ENCODE results near the gene DOCK2. TPM values are rescaled to one million over a fixed set of nuclear protein-coding genes. Genes with fewer than 3 reads are reported as not detected.

DOCK2 gene
- total RNA-seq, 1 experiment from 2014 or later = 1.4 TPM

DNA sequence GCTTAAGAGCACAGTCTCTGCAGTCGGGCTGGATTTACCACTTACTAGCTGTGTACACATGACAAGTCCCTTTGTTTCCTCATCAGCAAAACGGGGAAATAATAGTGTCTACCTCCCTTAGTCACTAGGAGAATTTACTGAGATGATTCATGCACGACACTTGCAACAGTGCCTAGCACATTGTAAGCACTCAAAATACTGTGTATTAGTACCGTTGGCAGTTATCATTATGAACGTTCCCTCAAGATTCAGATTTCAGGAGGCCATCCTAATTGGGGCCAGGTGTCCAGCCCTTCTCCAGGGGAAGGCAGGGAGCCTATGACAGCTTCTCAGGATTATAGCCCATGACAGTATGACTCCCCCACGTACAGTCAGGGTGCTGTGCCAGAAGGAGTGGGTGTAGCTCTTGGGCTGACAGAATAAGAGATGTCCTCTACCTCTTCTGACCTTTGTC, 164.3 kb downstream of the DOCK2 start:
- no peaks in the 10 kb centered on the region for H3K27me3 ChIP-seq (ENCODE audit: control insufficient read depth, insufficient read depth, low read length)
- in situ Hi-C loops (cut with HindIII; ENCODE audit: low pct_unique_long_range_greater_than_20kb, low sequenced_read_pairs) = no loop called here
- CTCF ChIA-PET = no interaction called here
- no peak overlapping the region for H3K4me3 ChIP-seq (ENCODE audit: low read depth in 2 of 2, low read length in 2 of 2)
- ATAC-seq (no peak), DNase-seq (ENCODE audit: low read depth, low spot score) (no peak)
- H3K4me1 ChIP-seq (ENCODE audit: control insufficient read depth, insufficient read depth, low read length) = no peaks in the 10 kb centered on the region
- no TSS peak for BruUV-seq (replicated peaks)
- no peaks in the 10 kb centered on the region for H3K9me3 ChIP-seq (ENCODE audit: control insufficient read depth, insufficient read depth, low read depth, low read length)
- TF ChIP-seq, protein P1, sequence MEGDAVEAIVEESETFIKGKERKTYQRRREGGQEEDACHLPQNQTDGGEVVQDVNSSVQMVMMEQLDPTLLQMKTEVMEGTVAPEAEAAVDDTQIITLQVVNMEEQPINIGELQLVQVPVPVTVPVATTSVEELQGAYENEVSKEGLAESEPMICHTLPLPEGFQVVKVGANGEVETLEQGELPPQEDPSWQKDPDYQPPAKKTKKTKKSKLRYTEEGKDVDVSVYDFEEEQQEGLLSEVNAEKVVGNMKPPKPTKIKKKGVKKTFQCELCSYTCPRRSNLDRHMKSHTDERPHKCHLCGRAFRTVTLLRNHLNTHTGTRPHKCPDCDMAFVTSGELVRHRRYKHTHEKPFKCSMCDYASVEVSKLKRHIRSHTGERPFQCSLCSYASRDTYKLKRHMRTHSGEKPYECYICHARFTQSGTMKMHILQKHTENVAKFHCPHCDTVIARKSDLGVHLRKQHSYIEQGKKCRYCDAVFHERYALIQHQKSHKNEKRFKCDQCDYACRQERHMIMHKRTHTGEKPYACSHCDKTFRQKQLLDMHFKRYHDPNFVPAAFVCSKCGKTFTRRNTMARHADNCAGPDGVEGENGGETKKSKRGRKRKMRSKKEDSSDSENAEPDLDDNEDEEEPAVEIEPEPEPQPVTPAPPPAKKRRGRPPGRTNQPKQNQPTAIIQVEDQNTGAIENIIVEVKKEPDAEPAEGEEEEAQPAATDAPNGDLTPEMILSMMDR (IDR thresholded peaks at IDR 0.05) = no peak
- no peak for TF ChIP-seq TCF7L2 (IDR thresholded peaks at IDR 0.05; ENCODE audit: low read depth, low read length)
- TF ChIP-seq, protein P2, sequence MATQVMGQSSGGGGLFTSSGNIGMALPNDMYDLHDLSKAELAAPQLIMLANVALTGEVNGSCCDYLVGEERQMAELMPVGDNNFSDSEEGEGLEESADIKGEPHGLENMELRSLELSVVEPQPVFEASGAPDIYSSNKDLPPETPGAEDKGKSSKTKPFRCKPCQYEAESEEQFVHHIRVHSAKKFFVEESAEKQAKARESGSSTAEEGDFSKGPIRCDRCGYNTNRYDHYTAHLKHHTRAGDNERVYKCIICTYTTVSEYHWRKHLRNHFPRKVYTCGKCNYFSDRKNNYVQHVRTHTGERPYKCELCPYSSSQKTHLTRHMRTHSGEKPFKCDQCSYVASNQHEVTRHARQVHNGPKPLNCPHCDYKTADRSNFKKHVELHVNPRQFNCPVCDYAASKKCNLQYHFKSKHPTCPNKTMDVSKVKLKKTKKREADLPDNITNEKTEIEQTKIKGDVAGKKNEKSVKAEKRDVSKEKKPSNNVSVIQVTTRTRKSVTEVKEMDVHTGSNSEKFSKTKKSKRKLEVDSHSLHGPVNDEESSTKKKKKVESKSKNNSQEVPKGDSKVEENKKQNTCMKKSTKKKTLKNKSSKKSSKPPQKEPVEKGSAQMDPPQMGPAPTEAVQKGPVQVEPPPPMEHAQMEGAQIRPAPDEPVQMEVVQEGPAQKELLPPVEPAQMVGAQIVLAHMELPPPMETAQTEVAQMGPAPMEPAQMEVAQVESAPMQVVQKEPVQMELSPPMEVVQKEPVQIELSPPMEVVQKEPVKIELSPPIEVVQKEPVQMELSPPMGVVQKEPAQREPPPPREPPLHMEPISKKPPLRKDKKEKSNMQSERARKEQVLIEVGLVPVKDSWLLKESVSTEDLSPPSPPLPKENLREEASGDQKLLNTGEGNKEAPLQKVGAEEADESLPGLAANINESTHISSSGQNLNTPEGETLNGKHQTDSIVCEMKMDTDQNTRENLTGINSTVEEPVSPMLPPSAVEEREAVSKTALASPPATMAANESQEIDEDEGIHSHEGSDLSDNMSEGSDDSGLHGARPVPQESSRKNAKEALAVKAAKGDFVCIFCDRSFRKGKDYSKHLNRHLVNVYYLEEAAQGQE (IDR thresholded peaks at IDR 0.05; ENCODE audit: insufficient read depth in 1 of 2, low read depth in 2 of 2, low read length in 1 of 2) = no peak
- no peak for TF ChIP-seq SIN3A (IDR thresholded peaks at IDR 0.05; ENCODE audit: borderline replicate concordance, insufficient read depth, low read depth, low read length)
- TF ChIP-seq POLR2AphosphoS5 (IDR thresholded peaks at IDR 0.05; ENCODE audit: low read depth, low read length) = no peak
- intact Hi-C loops (cut with micrococcal nuclease; ENCODE audit: unreplicated experiment) = no loop called here
- POLR2A ChIA-PET = no interaction called here
- no peak overlapping the region for H3K27ac ChIP-seq (ENCODE audit: low read length)
- no peaks in the 10 kb centered on the region for H3K36me3 ChIP-seq (ENCODE audit: control insufficient read depth, insufficient read depth, low read length)

DNA sequence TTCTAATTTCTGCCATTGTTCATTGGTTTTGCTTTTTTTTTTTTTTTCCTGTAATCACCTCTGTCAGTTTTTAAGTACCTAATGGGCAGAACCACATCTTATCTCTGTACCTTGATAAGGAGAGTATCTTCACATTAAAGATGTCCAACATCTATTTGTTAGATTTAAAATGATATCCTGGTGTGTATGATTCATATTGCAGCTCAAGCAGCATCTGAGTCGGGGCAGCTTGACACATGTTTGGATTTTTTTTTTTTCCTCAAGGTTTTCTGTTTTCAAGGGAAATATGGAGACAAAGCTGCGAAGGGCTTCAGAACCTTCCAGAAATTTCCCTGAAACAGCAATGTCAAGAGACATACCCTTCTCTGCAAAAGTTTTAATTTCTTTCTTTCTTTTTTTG, 164.7 kb downstream of the DOCK2 start:
- intact Hi-C loops (cut with micrococcal nuclease; ENCODE audit: unreplicated experiment) (no loop called here), in situ Hi-C loops (cut with HindIII; ENCODE audit: low pct_unique_long_range_greater_than_20kb, low sequenced_read_pairs) (no loop called here)
- Histone ChIP-seq H3K4me1 (ENCODE audit: control insufficient read depth, insufficient read depth, low read length) (no peaks in the 10 kb centered on the region), H3K9me3 (ENCODE audit: control insufficient read depth, insufficient read depth, low read depth, low read length) (no peaks in the 10 kb centered on the region), H3K27ac (ENCODE audit: low read length) (no peak overlapping the region), H3K4me3 (ENCODE audit: low read depth in 2 of 2, low read length in 2 of 2) (no peak overlapping the region), H3K36me3 (ENCODE audit: control insufficient read depth, insufficient read depth, low read length) (no peaks in the 10 kb centered on the region), H3K27me3 (ENCODE audit: control insufficient read depth, insufficient read depth, low read length) (no peaks in the 10 kb centered on the region)
- ATAC-seq = no peak
- ChIA-PET POLR2A (no interaction called here), CTCF (no interaction called here)
- no TSS peak for BruUV-seq (replicated peaks)
- no peak for DNase-seq (ENCODE audit: low read depth, low spot score)
- TF ChIP-seq, protein P2 (IDR thresholded peaks at IDR 0.05; ENCODE audit: insufficient read depth in 1 of 2, low read depth in 2 of 2, low read length in 1 of 2) = no peak
- TF ChIP-seq TCF7L2 (IDR thresholded peaks at IDR 0.05; ENCODE audit: low read depth, low read length) (no peak), POLR2AphosphoS5 (IDR thresholded peaks at IDR 0.05; ENCODE audit: low read depth, low read length) (no peak), SIN3A (IDR thresholded peaks at IDR 0.05; ENCODE audit: borderline replicate concordance, insufficient read depth, low read depth, low read length) (no peak)
- TF ChIP-seq, protein P1 (IDR thresholded peaks at IDR 0.05) = no peak
